ENCODE measurements around the gene INSRR.

GRCh38 chr1:156805766-156806511 is 53.0 kb downstream of the INSRR start:
- TF ChIP-seq, protein P1, sequence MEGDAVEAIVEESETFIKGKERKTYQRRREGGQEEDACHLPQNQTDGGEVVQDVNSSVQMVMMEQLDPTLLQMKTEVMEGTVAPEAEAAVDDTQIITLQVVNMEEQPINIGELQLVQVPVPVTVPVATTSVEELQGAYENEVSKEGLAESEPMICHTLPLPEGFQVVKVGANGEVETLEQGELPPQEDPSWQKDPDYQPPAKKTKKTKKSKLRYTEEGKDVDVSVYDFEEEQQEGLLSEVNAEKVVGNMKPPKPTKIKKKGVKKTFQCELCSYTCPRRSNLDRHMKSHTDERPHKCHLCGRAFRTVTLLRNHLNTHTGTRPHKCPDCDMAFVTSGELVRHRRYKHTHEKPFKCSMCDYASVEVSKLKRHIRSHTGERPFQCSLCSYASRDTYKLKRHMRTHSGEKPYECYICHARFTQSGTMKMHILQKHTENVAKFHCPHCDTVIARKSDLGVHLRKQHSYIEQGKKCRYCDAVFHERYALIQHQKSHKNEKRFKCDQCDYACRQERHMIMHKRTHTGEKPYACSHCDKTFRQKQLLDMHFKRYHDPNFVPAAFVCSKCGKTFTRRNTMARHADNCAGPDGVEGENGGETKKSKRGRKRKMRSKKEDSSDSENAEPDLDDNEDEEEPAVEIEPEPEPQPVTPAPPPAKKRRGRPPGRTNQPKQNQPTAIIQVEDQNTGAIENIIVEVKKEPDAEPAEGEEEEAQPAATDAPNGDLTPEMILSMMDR (conservative IDR thresholded peaks at IDR 0.05), result no peak
- no peak for TF ChIP-seq EZH2 (IDR thresholded peaks at IDR 0.05; ENCODE audit: low read depth)

Measured in PC-9 (cell line).